DND-41 (cell line): ENCODE measurements around the gene GABRB3.

ENCODE experiments used
- ATAC-seq: fragments of 200-7000 bp; cut with Tn5 transposase; 3 replicates; pipeline ENCODE4 v1.9.1; 2021; ENCODE audit warnings: low read depth; ENCODE audit not compliant: insufficient read depth
- DNase-seq: peaks from one replicate; pipeline ENCODE4 v3.0.0-alpha.2; 2020
- H2AFZ ChIP-seq: 2 replicates; pipeline ENCODE4 v1.6.0; 2012; ENCODE audit warnings: low read depth, low read length
- H3K27ac ChIP-seq: 2 replicates; pipeline ENCODE4 v1.5.1; 2012; ENCODE audit warnings: low read length, inconsistent platforms
- H3K27me3 ChIP-seq: fragments of 200-600 bp; sonication (generic); 2 replicates; pipeline ENCODE4 v1.6.0; 2012; ENCODE audit warnings: low read length, mild to moderate bottlenecking, inconsistent platforms; ENCODE audit not compliant: insufficient read depth, poor library complexity
- H3K36me3 ChIP-seq: 2 replicates; pipeline ENCODE4 v1.5.1; 2012; ENCODE audit warnings: low read length, inconsistent platforms; ENCODE audit not compliant: insufficient read depth
- H3K4me1 ChIP-seq: 2 replicates; pipeline ENCODE4 v1.5.1; 2012; ENCODE audit warnings: mild to moderate bottlenecking, low read length; ENCODE audit not compliant: insufficient read depth
- H3K4me2 ChIP-seq: 2 replicates; pipeline ENCODE4 v1.6.0; 2012; ENCODE audit warnings: mild to moderate bottlenecking, moderate library complexity, low read length, inconsistent platforms; ENCODE audit not compliant: insufficient read depth
- H3K4me3 ChIP-seq, 2 experiments: fragments of 200-600 bp in 1 of 2; shearing (Covaris generic) in 1 of 2; 2 replicates each; pipeline ENCODE4 v1.5.1; 2012 to 2016; ENCODE audit warnings: inconsistent platforms in 2 of 2, low read length in 2 of 2, mild to moderate bottlenecking in 2 of 2, low read depth in 1 of 2, moderate library complexity in 1 of 2
- H3K79me2 ChIP-seq: 2 replicates; pipeline ENCODE4 v1.6.0; 2012; ENCODE audit warnings: low read length, inconsistent platforms; ENCODE audit not compliant: insufficient read depth
- H3K9ac ChIP-seq: 2 replicates; pipeline ENCODE4 v1.6.0; 2012; ENCODE audit warnings: low read depth, mild to moderate bottlenecking, inconsistent platforms, low read length, moderate library complexity
- H3K9me3 ChIP-seq: 2 replicates; pipeline ENCODE4 v1.5.1; 2012; ENCODE audit warnings: low read length, moderate library complexity, mild to moderate bottlenecking, inconsistent platforms; ENCODE audit not compliant: insufficient read depth, severe bottlenecking
- H4K20me1 ChIP-seq: 2 replicates; pipeline ENCODE4 v1.6.0; 2012; ENCODE audit warnings: low read length; ENCODE audit not compliant: insufficient read depth
- EZH2 ChIP-seq: IDR thresholded peaks from 3 replicates; pipeline ENCODE4 v1.6.1; 2012; ENCODE audit warnings: borderline replicate concordance, low read depth, mild to moderate bottlenecking, moderate library complexity, low read length, inconsistent platforms; ENCODE audit not compliant: severe bottlenecking
- TF ChIP-seq, protein P1 (sequence below): IDR thresholded peaks from 2 replicates; pipeline ENCODE4 v1.5.1; 2012; ENCODE audit warnings: borderline replicate concordance, low read length, moderate library complexity, mild to moderate bottlenecking; ENCODE audit not compliant: poor library complexity, severe bottlenecking; ENCODE audit errors: extremely low read depth

The GABRB3 gene

DNA sequence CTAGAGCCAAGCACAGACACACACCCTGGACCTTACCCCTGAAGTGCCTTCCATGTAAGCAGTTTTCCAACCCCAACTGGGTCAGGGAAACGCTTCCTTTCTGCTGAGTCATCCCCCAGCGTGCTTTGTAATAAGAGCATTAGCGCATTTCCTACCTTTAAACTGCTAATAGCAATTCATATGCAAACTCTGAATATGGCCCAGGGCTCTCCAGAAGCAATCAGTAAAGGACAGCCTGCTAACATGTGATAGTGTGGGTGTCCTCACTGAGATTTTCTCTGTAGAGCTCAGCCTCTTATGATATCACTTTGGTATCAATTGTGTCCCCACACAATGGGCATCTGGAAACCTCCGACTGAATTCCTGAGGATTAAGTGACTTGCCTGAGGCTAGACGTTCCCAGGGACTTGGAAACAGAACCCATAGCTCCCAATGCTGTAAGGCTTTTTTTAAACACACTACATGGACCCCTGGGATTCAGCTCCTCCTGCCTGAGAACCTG is 5.6 kb downstream of the GABRB3 start:
- H4K20me1 ChIP-seq, result no peaks in the 10 kb centered on the region
- no peaks in the 10 kb centered on the region for H3K79me2 ChIP-seq
- no peak overlapping the region for H2AFZ ChIP-seq
- TF ChIP-seq, protein P1, sequence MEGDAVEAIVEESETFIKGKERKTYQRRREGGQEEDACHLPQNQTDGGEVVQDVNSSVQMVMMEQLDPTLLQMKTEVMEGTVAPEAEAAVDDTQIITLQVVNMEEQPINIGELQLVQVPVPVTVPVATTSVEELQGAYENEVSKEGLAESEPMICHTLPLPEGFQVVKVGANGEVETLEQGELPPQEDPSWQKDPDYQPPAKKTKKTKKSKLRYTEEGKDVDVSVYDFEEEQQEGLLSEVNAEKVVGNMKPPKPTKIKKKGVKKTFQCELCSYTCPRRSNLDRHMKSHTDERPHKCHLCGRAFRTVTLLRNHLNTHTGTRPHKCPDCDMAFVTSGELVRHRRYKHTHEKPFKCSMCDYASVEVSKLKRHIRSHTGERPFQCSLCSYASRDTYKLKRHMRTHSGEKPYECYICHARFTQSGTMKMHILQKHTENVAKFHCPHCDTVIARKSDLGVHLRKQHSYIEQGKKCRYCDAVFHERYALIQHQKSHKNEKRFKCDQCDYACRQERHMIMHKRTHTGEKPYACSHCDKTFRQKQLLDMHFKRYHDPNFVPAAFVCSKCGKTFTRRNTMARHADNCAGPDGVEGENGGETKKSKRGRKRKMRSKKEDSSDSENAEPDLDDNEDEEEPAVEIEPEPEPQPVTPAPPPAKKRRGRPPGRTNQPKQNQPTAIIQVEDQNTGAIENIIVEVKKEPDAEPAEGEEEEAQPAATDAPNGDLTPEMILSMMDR, result no peak
- TF ChIP-seq EZH2, result no peak
- no peaks in the 10 kb centered on the region for H3K27me3 ChIP-seq
- H3K4me1 ChIP-seq, result no peaks in the 10 kb centered on the region
- no peak overlapping the region for H3K4me2 ChIP-seq
- no peak overlapping the region for H3K9ac ChIP-seq
- H3K27ac ChIP-seq, result no peak overlapping the region
- ATAC-seq, result no peak
- no peaks in the 10 kb centered on the region for H3K9me3 ChIP-seq
- H3K36me3 ChIP-seq, result no peaks in the 10 kb centered on the region
- no peak for DNase-seq
- no peak overlapping the region for H3K4me3 ChIP-seq

DNA sequence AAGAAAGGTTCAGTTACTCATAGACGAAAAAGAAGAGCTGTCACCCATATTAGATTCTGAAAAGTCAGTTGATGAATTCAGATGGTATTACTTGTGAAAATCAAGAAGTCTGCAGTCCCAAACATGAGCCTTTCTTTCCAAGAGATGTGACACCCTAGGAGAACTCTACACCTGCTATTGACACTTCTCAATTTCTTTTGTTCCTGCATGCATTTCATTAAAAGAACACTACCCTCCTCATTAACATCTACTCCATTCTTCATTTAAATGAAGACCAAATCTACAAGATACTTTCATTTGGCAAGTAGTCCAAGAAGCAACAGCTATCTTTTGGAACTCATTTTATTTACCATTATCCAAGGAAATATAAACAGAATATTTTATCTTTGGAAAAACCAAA is 6.6 kb downstream of the GABRB3 start:
- DNase-seq, result no peak
- no peak overlapping the region for H3K4me2 ChIP-seq
- H3K4me1 ChIP-seq, result no peaks in the 10 kb centered on the region
- H3K27me3 ChIP-seq, result no peaks in the 10 kb centered on the region
- no peak for ATAC-seq
- H3K9ac ChIP-seq, result no peak overlapping the region
- H3K36me3 ChIP-seq, result no peaks in the 10 kb centered on the region
- H3K4me3 ChIP-seq, result no peak overlapping the region
- H3K27ac ChIP-seq, result no peak overlapping the region
- H3K9me3 ChIP-seq, result no peaks in the 10 kb centered on the region
- TF ChIP-seq, protein P1, result no peak
- no peak for TF ChIP-seq EZH2
- no peaks in the 10 kb centered on the region for H4K20me1 ChIP-seq
- H2AFZ ChIP-seq, result no peak overlapping the region
- H3K79me2 ChIP-seq, result no peaks in the 10 kb centered on the region

DNA sequence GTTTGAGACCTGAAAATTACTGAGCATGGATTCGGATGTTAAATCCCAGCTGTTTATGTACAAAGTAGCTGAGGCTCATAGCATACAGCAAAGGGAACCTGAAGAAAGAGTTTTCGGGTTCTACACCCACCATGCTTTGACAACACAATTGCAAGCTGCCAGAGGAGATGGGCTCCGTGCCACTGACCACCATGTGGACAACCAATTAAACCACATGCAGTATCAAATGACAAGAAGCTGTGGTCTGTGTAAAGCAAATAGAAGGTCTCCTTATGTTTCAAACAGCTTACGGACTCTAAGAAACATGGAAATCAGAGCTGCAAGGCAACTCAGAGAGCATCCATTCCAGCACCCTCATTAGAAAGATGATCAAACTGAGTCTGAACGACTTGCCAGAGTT is 12.9 kb downstream of the GABRB3 start:
- Histone ChIP-seq H3K27ac (no peak overlapping the region), H3K36me3 (no peaks in the 10 kb centered on the region), H3K27me3 (no peaks in the 10 kb centered on the region), H3K79me2 (no peaks in the 10 kb centered on the region), H3K9ac (no peak overlapping the region), H3K4me2 (no peak overlapping the region), H2AFZ (no peak overlapping the region), H3K4me3 (no peak overlapping the region), H4K20me1 (no peaks in the 10 kb centered on the region), H3K9me3 (no peaks in the 10 kb centered on the region), H3K4me1 (no peaks in the 10 kb centered on the region)
- DNase-seq, result no peak
- ATAC-seq, result no peak
- no peak for TF ChIP-seq EZH2
- TF ChIP-seq, protein P1, result no peak

DNA sequence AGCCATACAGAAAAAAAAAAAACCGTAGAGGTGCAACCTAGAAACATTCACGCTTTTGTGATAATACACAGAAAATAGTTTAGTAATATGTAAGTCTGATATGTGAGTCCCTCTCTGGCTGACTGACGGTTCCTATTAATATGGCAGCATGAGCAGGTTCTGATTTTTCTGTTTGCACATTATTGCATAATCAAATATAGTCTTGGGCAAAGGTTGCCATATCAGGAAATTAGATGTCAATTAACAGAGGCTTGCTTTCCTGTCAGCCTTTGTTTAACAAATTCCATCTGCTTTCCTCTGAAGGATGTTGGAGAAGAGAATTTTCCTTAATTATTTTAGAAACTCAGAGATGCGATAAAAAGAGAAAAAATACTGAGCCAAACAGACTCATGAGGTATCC is 14.8 kb downstream of the GABRB3 start:
- Histone ChIP-seq H3K4me3 (no peak overlapping the region), H2AFZ (no peak overlapping the region), H3K79me2 (no peaks in the 10 kb centered on the region), H3K9me3 (no peaks in the 10 kb centered on the region), H3K9ac (no peak overlapping the region), H3K27me3 (no peaks in the 10 kb centered on the region), H3K4me1 (no peaks in the 10 kb centered on the region), H4K20me1 (no peaks in the 10 kb centered on the region), H3K4me2 (no peak overlapping the region), H3K27ac (no peak overlapping the region), H3K36me3 (no peaks in the 10 kb centered on the region)
- TF ChIP-seq, protein P1, result no peak
- no peak for TF ChIP-seq EZH2
- DNase-seq, result no peak
- ATAC-seq, result no peak
